Omental fat pad (tissue), 4 donors: ENCODE data around the gene SERPINB5. TPM values are rescaled to one million over a fixed set of nuclear protein-coding genes. Genes with fewer than 3 reads are reported as not detected.

ENCODE experiments used
- ATAC-seq: fragments of 150-250 bp; one replicate; pipeline ENCODE4 v1.9.1; 2016; ENCODE audit warnings: mild to moderate bottlenecking, moderate library complexity; ENCODE audit not compliant: low FRiP score
- DNase-seq: peaks from one replicate; pipeline ENCODE4 v3.0.0-alpha.2; 2019; ENCODE audit warnings: low spot score
- CTCF ChIP-seq, 3 donors: fragments of 450-650 bp; IDR thresholded peaks; one replicate each; pipeline ENCODE4 v1.5.1; 2016 to 2017; ENCODE audit warnings: antibody characterized with exemption in 3 of 3, mild to moderate bottlenecking in 3 of 3, moderate library complexity in 2 of 3
- total RNA-seq, 4 donors: library from RNA; depleted of rRNA; stranded (reverse); fragments of >200 nt; gene quantifications; one replicate each; pipeline ENCODE4 v1.1.0, GENCODE V29; 2016

SERPINB5 gene, protein sequence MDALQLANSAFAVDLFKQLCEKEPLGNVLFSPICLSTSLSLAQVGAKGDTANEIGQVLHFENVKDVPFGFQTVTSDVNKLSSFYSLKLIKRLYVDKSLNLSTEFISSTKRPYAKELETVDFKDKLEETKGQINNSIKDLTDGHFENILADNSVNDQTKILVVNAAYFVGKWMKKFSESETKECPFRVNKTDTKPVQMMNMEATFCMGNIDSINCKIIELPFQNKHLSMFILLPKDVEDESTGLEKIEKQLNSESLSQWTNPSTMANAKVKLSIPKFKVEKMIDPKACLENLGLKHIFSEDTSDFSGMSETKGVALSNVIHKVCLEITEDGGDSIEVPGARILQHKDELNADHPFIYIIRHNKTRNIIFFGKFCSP
- total RNA-seq, result not detected

- ATAC-seq (no peak), DNase-seq (no peak)
- no peak for TF ChIP-seq CTCF (IDR thresholded peaks at IDR 0.05)
Measured at GRCh38 chr18:63476668-63477067, at the start of gene SERPINB5. Gene SERPINB5, plus strand, starts transcription at chr18:63476958. Its CDS starts 7,471 bp downstream, at chr18:63484429.

DNA sequence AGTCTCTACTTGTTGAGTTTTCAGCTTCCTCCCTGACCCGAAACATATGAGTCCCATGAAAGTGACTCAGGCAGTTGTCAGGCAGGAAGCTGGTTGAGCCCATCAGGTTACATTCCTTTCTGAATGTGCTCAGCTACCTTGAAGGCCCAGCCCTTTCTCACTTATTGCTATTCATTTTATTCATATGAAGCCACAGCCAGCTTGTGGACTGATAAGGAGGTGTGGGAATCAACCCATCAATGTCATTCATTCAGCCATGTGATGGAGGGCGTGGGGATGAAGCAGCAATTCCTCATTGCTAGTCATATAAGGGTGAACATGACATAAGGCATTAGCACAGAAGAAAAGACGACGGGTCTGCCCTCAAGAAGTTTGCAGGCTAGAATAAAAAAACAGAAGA is 49.2 kb upstream of the SERPINB5 start:
- TF ChIP-seq CTCF (IDR thresholded peaks at IDR 0.05), result no peak
- ATAC-seq (no peak), DNase-seq (no peak)

GRCh38 chr18:63430526-63430925 is 46.2 kb upstream of the SERPINB5 start:
- DNase-seq, result no peak
- no peak for ATAC-seq
- TF ChIP-seq CTCF (IDR thresholded peaks at IDR 0.05), result no peak

DNA sequence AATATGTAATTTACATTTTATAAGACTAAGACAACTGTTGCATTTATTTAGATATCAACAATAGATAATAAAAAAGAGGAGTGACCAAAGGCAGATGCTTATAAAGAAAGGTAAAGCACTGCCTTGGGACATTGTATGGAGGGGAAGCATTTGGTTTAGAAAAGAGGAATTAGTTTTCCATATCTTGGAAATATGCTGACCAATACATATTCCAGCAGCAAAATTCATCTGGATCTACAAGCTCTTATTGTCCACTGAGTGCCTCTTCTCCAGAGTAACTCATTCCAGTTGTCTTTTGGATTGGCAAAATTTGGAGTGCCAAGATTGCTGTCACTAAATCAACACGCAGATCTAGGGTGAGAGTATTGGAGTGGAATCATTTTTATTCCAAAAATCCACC is 45.6 kb upstream of the SERPINB5 start:
- no peak for ATAC-seq
- no peak for TF ChIP-seq CTCF (IDR thresholded peaks at IDR 0.05)
- DNase-seq, result no peak

DNA sequence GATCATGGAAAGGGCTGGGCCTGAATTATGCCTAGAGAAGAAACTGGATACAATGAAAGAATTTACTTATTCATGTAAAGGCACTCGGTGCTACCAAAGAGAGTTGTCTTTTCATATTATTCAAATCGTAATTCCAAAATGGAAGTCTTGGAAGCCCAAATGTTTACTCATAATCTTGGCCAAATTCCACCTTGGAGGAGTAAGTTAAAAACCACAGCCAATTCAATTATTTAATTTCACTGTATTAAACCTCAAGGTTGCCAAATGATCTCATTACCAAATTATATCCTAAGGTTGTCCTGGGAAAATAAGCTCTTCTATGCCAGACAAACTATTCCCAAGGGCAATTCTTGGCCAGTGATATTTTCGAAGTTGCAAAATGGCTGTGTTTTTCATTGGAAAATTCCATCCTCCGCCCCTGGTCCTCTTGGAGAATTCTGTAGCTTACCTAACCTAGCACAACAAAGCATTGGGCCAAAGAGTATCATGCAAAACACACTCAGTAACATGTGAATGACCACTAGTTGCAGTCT is 43.4 kb upstream of the SERPINB5 start:
- ATAC-seq, result peak; percentile 65
- TF ChIP-seq CTCF (IDR thresholded peaks at IDR 0.05), result no peak
- DNase-seq, result no peak

DNA sequence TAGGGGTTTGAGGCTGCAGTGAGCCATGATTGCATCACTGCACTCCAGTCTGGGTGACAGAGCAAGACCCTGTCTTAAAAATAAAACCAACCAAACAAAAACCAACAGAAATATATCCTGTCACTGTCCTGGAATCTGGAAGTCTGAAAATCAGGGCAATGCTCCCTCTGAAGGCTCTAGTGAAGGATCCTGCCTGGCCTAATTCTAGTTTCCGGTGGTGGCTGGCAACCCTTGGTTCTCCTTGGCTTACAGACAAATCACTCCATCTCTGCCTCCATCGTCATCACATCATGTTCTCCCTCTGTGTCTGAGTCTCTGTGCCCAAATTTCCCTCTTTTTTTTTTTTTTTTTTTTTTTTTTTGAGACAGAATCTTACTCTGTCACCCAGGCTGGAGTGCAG is 38.6 kb upstream of the SERPINB5 start:
- ATAC-seq, result no peak
- DNase-seq, result no peak
- TF ChIP-seq CTCF (IDR thresholded peaks at IDR 0.05), result no peak

DNA sequence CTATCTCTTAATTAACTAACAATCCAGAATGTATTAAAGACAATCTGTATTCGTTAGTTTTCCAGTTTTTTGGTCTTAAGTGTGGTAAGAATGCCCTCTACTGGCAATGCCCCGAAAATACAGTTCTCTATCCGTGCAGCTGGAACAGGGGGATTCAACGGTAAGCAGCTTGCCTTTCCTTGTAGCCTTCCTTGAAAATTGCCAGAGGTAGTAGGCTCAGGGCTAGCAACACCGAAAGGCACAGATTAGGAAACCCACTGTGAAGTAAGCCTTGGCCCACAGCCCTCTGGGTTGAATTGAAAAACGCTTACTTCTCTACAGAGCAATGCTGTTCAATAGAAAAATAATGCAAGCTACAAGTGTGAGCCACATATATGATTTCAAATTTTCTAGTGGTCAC is 37.4 kb upstream of the SERPINB5 start:
- peak in 2 of 3 donors; percentile 8 to 12 for TF ChIP-seq CTCF (IDR thresholded peaks at IDR 0.05)
- DNase-seq (no peak), ATAC-seq (peak; percentile 72)
